ENCODE measurements around the gene PRKCA.

DNA sequence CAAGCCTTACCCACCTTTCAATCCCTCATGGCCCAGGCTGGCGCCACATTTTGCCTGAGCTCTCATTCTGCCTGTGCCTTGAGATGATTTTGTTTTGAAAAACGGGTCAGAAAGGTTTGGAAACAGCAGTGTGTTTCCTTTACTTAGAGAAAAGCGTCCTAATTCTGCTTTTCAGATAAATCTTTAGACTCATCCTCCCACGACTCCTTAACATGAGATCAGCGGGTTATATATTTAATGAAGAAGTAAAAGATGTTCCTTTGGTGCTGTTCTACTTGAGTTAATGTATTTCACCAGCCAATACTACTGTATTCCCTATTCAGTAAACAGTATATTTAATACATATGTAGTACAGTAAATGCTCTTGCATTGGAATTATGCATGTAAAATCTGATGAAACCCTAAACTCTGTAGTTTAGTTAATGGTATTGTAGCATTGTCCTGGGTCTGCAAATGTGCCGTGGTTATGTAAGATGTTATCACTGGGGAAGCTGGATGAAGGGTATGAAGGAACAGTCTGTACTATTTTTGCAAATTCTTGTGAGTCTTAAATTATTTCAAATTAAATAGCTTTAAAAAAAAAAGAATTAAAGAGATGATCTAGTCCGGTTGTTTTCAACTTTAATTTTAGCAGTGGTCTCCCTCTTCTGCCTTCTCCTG, 333.1 kb downstream of the PRKCA start:
- TF ChIP-seq, protein P1, sequence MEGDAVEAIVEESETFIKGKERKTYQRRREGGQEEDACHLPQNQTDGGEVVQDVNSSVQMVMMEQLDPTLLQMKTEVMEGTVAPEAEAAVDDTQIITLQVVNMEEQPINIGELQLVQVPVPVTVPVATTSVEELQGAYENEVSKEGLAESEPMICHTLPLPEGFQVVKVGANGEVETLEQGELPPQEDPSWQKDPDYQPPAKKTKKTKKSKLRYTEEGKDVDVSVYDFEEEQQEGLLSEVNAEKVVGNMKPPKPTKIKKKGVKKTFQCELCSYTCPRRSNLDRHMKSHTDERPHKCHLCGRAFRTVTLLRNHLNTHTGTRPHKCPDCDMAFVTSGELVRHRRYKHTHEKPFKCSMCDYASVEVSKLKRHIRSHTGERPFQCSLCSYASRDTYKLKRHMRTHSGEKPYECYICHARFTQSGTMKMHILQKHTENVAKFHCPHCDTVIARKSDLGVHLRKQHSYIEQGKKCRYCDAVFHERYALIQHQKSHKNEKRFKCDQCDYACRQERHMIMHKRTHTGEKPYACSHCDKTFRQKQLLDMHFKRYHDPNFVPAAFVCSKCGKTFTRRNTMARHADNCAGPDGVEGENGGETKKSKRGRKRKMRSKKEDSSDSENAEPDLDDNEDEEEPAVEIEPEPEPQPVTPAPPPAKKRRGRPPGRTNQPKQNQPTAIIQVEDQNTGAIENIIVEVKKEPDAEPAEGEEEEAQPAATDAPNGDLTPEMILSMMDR (IDR thresholded peaks at IDR 0.05), result no peak
- no peak for TF ChIP-seq FOXP1 (CRISPR knock-in tag; IDR thresholded peaks at IDR 0.05; ENCODE audit: borderline replicate concordance)
- TF ChIP-seq, protein P2, sequence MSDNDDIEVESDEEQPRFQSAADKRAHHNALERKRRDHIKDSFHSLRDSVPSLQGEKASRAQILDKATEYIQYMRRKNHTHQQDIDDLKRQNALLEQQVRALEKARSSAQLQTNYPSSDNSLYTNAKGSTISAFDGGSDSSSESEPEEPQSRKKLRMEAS (CRISPR knock-in tag; IDR thresholded peaks at IDR 0.05), result no peak

Measured in WTC11 (cell line).